ENCODE measurements around the gene NR4A1. TPM values are rescaled to one million over a fixed set of nuclear protein-coding genes. Genes with fewer than 3 reads are reported as not detected.

NR4A1 gene
- 6.5 and 12.7 TPM in 2 replicates for total RNA-seq

DNA sequence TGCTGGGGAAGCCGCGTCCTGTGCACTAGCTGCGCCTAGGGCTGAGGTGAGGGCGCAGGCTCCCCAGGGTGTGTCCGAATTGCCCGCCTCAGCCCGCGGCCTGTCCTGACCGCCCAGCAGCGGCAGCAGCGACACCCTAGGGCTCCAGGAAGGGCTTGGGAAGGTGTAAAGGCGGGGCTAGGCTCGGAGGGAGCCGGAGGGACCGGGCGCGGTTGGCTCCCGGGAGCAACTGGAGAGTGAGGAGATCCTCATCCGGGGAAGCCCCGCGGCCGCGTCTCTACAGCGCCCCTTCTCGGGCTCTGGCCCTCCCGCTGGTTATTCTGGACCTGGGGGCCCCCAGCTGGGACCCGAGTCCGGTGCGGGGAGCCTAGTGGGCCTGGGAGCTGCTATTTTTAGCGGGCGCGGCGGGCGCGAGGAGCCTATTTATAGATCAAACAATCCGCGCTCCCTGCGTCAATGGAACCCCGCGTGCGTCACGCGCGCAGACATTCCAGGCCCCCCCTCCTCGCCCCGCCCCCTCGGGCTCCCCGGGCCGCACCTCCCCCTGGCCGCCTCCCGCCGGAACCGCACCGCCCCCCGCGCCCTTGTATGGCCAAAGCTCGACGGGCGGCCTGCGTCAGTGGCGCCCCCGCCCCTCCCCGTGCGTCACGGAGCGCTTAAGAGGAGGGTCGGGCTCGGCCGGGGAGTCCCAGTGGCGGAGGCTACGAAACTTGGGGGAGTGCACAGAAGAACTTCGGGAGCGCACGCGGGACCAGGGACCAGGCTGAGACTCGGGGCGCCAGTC, at the start of gene NR4A1:
Gene NR4A1 (plus strand): TSS at position 685 of the 784 bp plus-strand sequence. CDS start 2,887 bp downstream, outside the sequence.

DNA sequence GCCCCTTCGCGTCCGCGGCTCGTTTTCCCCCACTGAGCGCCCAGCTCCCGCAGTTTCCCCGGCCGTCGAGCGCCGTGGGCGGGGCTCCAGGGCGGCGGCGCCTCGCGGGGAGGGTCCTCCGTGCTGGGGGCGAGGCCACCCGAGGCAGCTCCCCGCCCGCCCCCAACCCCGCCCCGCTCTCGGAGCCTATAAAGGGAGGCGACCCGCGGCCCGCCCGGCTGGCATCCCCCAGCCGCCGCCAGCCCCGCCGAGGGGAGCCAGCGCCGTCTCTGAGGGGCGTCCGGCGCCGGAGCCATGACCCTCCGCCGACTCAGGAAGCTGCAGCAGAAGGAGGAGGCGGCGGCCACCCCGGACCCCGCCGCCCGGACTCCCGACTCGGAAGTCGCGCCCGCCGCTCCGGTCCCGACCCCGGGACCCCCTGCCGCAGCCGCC, 44.5 kb upstream of the NR4A1 start, which contains the start of gene TAMALIN:
Gene TAMALIN (plus strand): TSS at position 221 of the 432 bp plus-strand sequence. CDS start 74 bp downstream, at position 295.

GRCh38 chr12:52069327-52070184, 18.3 kb downstream of the NR4A1 start, which contains the start of gene ATG101:
TSS of gene ATG101 (plus strand) at chr12:52069978. CDS start at chr12:52073651, 3,673 bp downstream.

GRCh38 chr12:52079576-52080402, 28.5 kb downstream of the NR4A1 start, which contains the start of gene SMIM41:
TSS of gene SMIM41 (plus strand) at chr12:52079704. CDS start at chr12:52079780, 76 bp downstream.

Other genes with a start within 250 kb of the NR4A1 start
- under 0.01 and 0.28 TPM in 2 replicates for gene FIGNL2, start 202.7 kb upstream of the NR4A1 start, total RNA-seq
- under 0.01 and 0.38 TPM in 2 replicates for gene ANKRD33, start 163.3 kb upstream of the NR4A1 start, total RNA-seq
- gene ACVRL1, start 143.9 kb upstream of the NR4A1 start, total RNA-seq = 35.1 and 46.5 TPM in 2 replicates
- gene ACVR1B, start 99.7 kb upstream of the NR4A1 start, total RNA-seq = 11.8 and 12.3 TPM in 2 replicates
- 2.7 and 9.0 TPM in 2 replicates for gene TAMALIN, start 44.5 kb upstream of the NR4A1 start, total RNA-seq
- 93.9 and 129 TPM in 2 replicates for gene ATG101, start 18.5 kb downstream of the NR4A1 start, total RNA-seq
- 0.19 TPM in 1 of 2 replicates, not detected in the other for gene SMIM41, start 28.3 kb downstream of the NR4A1 start, total RNA-seq
- 0.38 and 1.1 TPM in 2 replicates for gene KRT80, start 140.6 kb downstream of the NR4A1 start, total RNA-seq
- gene KRT7, start 181.8 kb downstream of the NR4A1 start, total RNA-seq = 18.6 and 80.3 TPM in 2 replicates
- 0.19 and 0.85 TPM in 2 replicates for gene KRT86, start 223.2 kb downstream of the NR4A1 start, total RNA-seq
- under 0.01 and 0.96 TPM in 2 replicates for gene KRT81, start 240.1 kb downstream of the NR4A1 start, total RNA-seq